ENCODE results near the gene PSMB10.
"Not testable (repeated sequence)": the region's sequence is repeated elsewhere in the genome, so short reads cannot be mapped to it uniquely, and the experiment has no call there.

Gene PSMB10

GRCh38 chr16:67936124-67936879, at the start of gene PSMB10:
PSMB10 (minus strand) TSS chr16:67936850; CDS start chr16:67936749, 101 bp downstream.
- DNase-seq (ENCODE audit: low read depth), result peak; percentile 19

- no peak for DNase-seq (ENCODE audit: low read depth)
These were observed 45.5 kb upstream of the PSMB10 start for GRCh38 chr16:67982011-67982696.

- DNase-seq (ENCODE audit: low read depth), result no peak
These were observed 43.5 kb upstream of the PSMB10 start, which contains the start of gene DPEP3 for GRCh38 chr16:67979955-67980678. DPEP3 (minus strand) TSS chr16:67980499; CDS start chr16:67980380, 119 bp downstream.

- no peak for DNase-seq (ENCODE audit: low read depth)
These were observed 41.0 kb upstream of the PSMB10 start for GRCh38 chr16:67977469-67978227.

GRCh38 chr16:67977005-67977404, 40.4 kb upstream of the PSMB10 start:
- DNase-seq (ENCODE audit: low read depth), result no peak

GRCh38 chr16:67976205-67976604, 39.6 kb upstream of the PSMB10 start:
- no peak for DNase-seq (ENCODE audit: low read depth)

- no peak for DNase-seq (ENCODE audit: low read depth)
These were observed 38.9 kb upstream of the PSMB10 start for GRCh38 chr16:67975321-67976105.

- not testable (repeated sequence) for DNase-seq (ENCODE audit: low read depth)
These were observed 35.6 kb upstream of the PSMB10 start for GRCh38 chr16:67972285-67972684.

GRCh38 chr16:67971111-67971510, 34.5 kb upstream of the PSMB10 start:
- DNase-seq (ENCODE audit: low read depth), result no peak

GRCh38 chr16:67969254-67970039, 32.8 kb upstream of the PSMB10 start:
- no peak for DNase-seq (ENCODE audit: low read depth)

- peak; percentile 80 for DNase-seq (ENCODE audit: low read depth)
These were observed 32.0 kb upstream of the PSMB10 start, which contains the start of gene SLC12A4 for GRCh38 chr16:67968400-67969253. SLC12A4 (minus strand) TSS chr16:67968637; CDS start chr16:67968553, 84 bp downstream.

- no peak for DNase-seq (ENCODE audit: low read depth)
These were observed 31.3 kb upstream of the PSMB10 start for GRCh38 chr16:67967958-67968399.

GRCh38 chr16:67967183-67967957, 30.7 kb upstream of the PSMB10 start:
- DNase-seq (ENCODE audit: low read depth), result no peak

GRCh38 chr16:67966549-67967182, 30.0 kb upstream of the PSMB10 start:
- no peak for DNase-seq (ENCODE audit: low read depth)

- DNase-seq (ENCODE audit: low read depth), result no peak
These were observed 29.3 kb upstream of the PSMB10 start for GRCh38 chr16:67965668-67966548.

GRCh38 chr16:67964477-67965131, 28.0 kb upstream of the PSMB10 start:
- no peak for DNase-seq (ENCODE audit: low read depth)
